Non-pigmented ciliary epithelial cell (primary cell): ENCODE data around the gene PPP6R1.
"Not testable (repeated sequence)": the region's sequence is repeated elsewhere in the genome, so short reads cannot be mapped to it uniquely, and the experiment has no call there.

ENCODE experiments used
- DNase-seq: peaks from one replicate; pipeline ENCODE4 v3.0.0-alpha.2; 2010; ENCODE audit warnings: low read depth

The PPP6R1 gene

GRCh38 chr19:55224679-55225414, 34.0 kb downstream of the PPP6R1 start:
- DNase-seq: not testable (repeated sequence)

- no peak for DNase-seq
Observed at GRCh38 chr19:55224038-55224665, 34.7 kb downstream of the PPP6R1 start.

GRCh38 chr19:55223291-55224037, 35.4 kb downstream of the PPP6R1 start:
- DNase-seq: no peak

- DNase-seq: no peak
Observed at GRCh38 chr19:55220525-55220924, 38.3 kb downstream of the PPP6R1 start.

- DNase-seq: peak; percentile 99
Observed at GRCh38 chr19:55216461-55217198, 42.2 kb downstream of the PPP6R1 start.

- no peak for DNase-seq
Observed at GRCh38 chr19:55213547-55213946, 45.3 kb downstream of the PPP6R1 start.

GRCh38 chr19:55212447-55212846, 46.4 kb downstream of the PPP6R1 start:
- no peak for DNase-seq

GRCh38 chr19:55209693-55210472, 48.9 kb downstream of the PPP6R1 start:
- peak; percentile 89 for DNase-seq

- no peak for DNase-seq
Observed at GRCh38 chr19:55208880-55209692, 49.7 kb downstream of the PPP6R1 start, which contains the start of gene PTPRH. Gene PTPRH (minus strand): TSS chr19:55209501. CDS start chr19:55209433, 68 bp downstream.

- DNase-seq: peak; percentile 36
Observed at GRCh38 chr19:55206664-55207500, 51.9 kb downstream of the PPP6R1 start.

- not testable (repeated sequence) for DNase-seq
Observed at GRCh38 chr19:55202199-55202598, 56.6 kb downstream of the PPP6R1 start.

GRCh38 chr19:55199620-55200204, 59.1 kb downstream of the PPP6R1 start:
- DNase-seq: no peak

- no peak for DNase-seq
Observed at GRCh38 chr19:55198651-55199050, 60.2 kb downstream of the PPP6R1 start.

GRCh38 chr19:55197528-55197927, 61.3 kb downstream of the PPP6R1 start:
- DNase-seq: no peak

GRCh38 chr19:55196803-55197202, 62.0 kb downstream of the PPP6R1 start:
- DNase-seq: no peak

GRCh38 chr19:55193481-55193880, 65.3 kb downstream of the PPP6R1 start:
- no peak for DNase-seq

- peak; percentile 88 for DNase-seq
Observed at GRCh38 chr19:55189403-55189835, 69.4 kb downstream of the PPP6R1 start.

GRCh38 chr19:55188625-55189024, 70.2 kb downstream of the PPP6R1 start:
- no peak for DNase-seq

GRCh38 chr19:55186080-55186479, 72.7 kb downstream of the PPP6R1 start:
- DNase-seq: no peak
